Stimulated activated CD4-positive, alpha-beta T cell treated with anti-CD3 and anti-CD28 coated beads, TNF-alpha, amount 100 ng/mL, for 24 hours (primary cell): ENCODE results near the gene MAPT.
A peak's percentile ranks its signal among the peaks of the same experiment; 100 is the strongest.
"Not testable (repeated sequence)": the region's sequence is repeated elsewhere in the genome, so short reads cannot be mapped to it uniquely, and the experiment has no call there.

Experiments
- DNase-seq, 3 experiments: peaks; one replicate each; pipeline ENCODE4 v3.0.0-alpha.2; 2020; ENCODE audit warnings: low read depth in 3 of 3

MAPT gene

GRCh38 chr17:46009681-46010596, 115.6 kb downstream of the MAPT start:
- DNase-seq: no peak

DNA sequence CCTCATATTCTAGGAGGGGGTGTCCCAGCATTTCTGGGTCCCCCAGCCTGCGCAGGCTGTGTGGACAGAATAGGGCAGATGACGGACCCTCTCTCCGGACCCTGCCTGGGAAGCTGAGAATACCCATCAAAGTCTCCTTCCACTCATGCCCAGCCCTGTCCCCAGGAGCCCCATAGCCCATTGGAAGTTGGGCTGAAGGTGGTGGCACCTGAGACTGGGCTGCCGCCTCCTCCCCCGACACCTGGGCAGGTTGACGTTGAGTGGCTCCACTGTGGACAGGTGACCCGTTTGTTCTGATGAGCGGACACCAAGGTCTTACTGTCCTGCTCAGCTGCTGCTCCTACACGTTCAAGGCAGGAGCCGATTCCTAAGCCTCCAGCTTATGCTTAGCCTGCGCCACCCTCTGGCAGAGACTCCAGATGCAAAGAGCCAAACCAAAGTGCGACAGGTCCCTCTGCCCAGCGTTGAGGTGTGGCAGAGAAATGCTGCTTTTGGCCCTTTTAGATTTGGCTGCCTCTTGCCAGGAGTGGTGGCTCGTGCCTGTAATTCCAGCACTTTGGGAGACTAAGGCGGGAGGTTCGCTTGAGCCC, 116.3 kb downstream of the MAPT start:
- no peak for DNase-seq

- no peak for DNase-seq
Observed at GRCh38 chr17:46011711-46012505, 117.6 kb downstream of the MAPT start.

- no peak for DNase-seq
Observed at GRCh38 chr17:46012506-46013079, 118.2 kb downstream of the MAPT start.

DNA sequence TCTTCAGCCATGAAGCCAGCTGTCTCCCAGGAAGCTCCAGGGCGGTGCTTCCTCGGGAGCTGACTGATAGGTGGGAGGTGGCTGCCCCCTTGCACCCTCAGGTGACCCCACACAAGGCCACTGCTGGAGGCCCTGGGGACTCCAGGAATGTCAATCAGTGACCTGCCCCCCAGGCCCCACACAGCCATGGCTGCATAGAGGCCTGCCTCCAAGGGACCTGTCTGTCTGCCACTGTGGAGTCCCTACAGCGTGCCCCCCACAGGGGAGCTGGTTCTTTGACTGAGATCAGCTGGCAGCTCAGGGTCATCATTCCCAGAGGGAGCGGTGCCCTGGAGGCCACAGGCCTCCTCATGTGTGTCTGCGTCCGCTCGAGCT, 118.8 kb downstream of the MAPT start:
- DNase-seq: no peak

DNA sequence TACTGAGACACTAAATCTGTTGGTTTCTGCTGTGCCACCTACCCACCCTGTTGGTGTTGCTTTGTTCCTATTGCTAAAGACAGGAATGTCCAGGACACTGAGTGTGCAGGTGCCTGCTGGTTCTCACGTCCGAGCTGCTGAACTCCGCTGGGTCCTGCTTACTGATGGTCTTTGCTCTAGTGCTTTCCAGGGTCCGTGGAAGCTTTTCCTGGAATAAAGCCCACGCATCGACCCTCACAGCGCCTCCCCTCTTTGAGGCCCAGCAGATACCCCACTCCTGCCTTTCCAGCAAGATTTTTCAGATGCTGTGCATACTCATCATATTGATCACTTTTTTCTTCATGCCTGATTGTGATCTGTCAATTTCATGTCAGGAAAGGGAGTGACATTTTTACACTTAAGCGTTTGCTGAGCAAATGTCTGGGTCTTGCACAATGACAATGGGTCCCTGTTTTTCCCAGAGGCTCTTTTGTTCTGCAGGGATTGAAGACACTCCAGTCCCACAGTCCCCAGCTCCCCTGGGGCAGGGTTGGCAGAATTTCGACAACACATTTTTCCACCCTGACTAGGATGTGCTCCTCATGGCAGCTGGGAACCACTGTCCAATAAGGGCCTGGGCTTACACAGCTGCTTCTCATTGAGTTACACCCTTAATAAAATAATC, 119.3 kb downstream of the MAPT start:
- DNase-seq: no peak

DNA sequence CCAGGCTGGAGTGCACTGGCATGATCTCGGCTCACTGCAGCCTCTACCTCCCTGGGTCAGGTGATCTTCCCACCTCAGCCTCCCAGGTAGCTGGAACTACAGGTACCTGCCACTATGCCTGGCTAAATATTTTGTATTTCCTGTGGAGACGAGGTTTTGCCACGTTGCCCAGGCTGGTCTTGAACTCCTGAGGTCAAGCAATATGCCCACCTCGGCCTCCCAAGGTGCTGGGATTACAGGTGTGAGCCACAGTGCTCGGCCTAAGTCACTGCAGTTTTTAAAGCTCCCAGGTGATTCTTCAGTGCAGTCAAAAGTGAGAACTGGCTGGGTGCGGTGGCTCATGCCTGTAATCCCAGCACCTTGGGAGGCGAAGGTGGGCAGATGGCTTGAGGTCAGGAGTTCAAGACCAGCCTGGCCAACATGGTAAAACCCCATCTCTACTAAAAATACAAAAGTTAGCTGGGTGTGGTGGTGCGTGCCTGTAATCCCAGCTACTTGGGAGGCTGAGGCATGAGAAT, 125.1 kb downstream of the MAPT start:
- not testable (repeated sequence) for DNase-seq

- peak in 2 of 3 experiments; percentile 11 to 39 for DNase-seq
Observed at GRCh38 chr17:46020023-46020761, 125.8 kb downstream of the MAPT start.

DNA sequence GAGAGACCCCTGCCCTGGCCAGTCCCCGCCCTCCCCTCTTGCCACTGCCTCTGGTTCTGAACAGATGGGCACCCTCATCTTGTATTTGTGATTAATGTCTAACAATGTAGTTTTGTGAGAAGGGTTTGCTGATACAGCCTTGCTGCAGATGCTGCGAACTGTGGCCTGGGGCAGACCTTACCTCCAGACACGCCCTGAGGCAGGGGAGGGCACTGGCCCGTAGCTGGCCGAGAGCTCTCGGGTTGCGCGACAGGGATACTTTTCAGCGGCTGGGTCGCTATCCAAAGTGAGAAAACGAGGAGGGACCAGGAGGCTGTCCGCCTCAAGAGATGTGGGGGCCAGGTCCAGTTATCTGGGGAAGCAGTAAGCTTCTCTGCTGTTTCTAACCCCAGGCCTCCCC, 126.6 kb downstream of the MAPT start:
- no peak for DNase-seq

- not testable (repeated sequence) for DNase-seq
Observed at GRCh38 chr17:46023366-46023765, 129.0 kb downstream of the MAPT start.

DNA sequence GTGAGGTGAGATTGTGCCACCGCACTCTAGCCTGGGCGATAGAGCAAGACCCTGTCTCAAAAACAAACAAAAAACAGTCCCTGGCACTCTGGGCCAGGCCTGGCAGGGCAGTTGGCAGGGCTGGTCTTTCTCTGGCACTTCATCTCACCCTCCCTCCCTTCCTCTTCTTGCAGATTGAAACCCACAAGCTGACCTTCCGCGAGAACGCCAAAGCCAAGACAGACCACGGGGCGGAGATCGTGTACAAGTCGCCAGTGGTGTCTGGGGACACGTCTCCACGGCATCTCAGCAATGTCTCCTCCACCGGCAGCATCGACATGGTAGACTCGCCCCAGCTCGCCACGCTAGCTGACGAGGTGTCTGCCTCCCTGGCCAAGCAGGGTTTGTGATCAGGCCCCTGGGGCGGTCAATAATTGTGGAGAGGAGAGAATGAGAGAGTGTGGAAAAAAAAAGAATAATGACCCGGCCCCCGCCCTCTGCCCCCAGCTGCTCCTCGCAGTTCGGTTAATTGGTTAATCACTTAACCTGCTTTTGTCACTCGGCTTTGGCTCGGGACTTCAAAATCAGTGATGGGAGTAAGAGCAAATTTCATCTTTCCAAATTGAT, 129.5 kb downstream of the MAPT start:
- no peak for DNase-seq

DNA sequence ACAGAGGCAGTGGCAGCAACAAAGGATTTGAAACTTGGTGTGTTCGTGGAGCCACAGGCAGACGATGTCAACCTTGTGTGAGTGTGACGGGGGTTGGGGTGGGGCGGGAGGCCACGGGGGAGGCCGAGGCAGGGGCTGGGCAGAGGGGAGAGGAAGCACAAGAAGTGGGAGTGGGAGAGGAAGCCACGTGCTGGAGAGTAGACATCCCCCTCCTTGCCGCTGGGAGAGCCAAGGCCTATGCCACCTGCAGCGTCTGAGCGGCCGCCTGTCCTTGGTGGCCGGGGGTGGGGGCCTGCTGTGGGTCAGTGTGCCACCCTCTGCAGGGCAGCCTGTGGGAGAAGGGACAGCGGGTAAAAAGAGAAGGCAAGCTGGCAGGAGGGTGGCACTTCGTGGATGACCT, 130.2 kb downstream of the MAPT start:
- DNase-seq: no peak

DNA sequence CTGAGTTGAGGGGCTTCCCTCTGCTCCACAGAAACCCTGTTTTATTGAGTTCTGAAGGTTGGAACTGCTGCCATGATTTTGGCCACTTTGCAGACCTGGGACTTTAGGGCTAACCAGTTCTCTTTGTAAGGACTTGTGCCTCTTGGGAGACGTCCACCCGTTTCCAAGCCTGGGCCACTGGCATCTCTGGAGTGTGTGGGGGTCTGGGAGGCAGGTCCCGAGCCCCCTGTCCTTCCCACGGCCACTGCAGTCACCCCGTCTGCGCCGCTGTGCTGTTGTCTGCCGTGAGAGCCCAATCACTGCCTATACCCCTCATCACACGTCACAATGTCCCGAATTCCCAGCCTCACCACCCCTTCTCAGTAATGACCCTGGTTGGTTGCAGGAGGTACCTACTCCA, 130.7 kb downstream of the MAPT start:
- DNase-seq: no peak

GRCh38 chr17:46025510-46026165, 131.3 kb downstream of the MAPT start:
- no peak for DNase-seq

GRCh38 chr17:46026166-46027047, 132.1 kb downstream of the MAPT start:
- no peak for DNase-seq

- no peak for DNase-seq
Observed at GRCh38 chr17:46027048-46027975, 133.0 kb downstream of the MAPT start.

DNA sequence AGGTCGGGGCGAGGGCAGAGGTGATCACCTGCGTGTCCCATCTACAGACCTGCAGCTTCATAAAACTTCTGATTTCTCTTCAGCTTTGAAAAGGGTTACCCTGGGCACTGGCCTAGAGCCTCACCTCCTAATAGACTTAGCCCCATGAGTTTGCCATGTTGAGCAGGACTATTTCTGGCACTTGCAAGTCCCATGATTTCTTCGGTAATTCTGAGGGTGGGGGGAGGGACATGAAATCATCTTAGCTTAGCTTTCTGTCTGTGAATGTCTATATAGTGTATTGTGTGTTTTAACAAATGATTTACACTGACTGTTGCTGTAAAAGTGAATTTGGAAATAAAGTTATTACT, 133.6 kb downstream of the MAPT start:
- DNase-seq: no peak

DNA sequence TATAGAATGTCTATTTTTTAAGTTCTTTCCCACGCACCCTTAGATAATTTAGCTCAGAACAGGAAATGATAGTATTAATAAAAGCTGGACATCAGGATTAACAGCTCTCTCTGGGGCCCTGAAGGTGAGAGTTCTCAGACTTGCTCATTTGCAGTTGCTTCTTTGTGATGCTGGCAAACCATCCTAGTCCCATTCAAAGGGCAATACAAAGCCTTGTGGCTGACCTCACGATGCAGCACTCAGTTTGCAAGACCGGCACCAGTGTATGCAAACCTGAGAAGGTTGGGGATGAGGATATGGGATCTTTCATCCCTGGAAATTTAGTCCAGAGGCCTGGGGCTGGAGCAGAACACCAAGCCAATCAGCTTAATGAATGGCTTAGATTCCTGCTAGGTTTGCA, 134.0 kb downstream of the MAPT start:
- no peak for DNase-seq
